GM19328 (cell line): ENCODE measurements around the gene WDR33.

Source experiments
- ATAC-seq: cut with Tn5 transposase; IDR thresholded peaks from one replicate; pipeline ENCODE4 v1.9.1; 2021; ENCODE audit warnings: mild to moderate bottlenecking, moderate library complexity; ENCODE audit not compliant: unreplicated experiment

Gene WDR33

GRCh38 chr2:127698553-127699355, 112.2 kb downstream of the WDR33 start:
- ATAC-seq, result no peak

- ATAC-seq, result no peak
These were observed 113.3 kb downstream of the WDR33 start for GRCh38 chr2:127697482-127698180.

GRCh38 chr2:127695491-127696472, 115.2 kb downstream of the WDR33 start:
- no peak for ATAC-seq

- no peak for ATAC-seq
These were observed 116.0 kb downstream of the WDR33 start for GRCh38 chr2:127694986-127695385.

- no peak for ATAC-seq
These were observed 120.3 kb downstream of the WDR33 start for GRCh38 chr2:127690696-127691095.

- ATAC-seq, result no peak
These were observed 122.6 kb downstream of the WDR33 start for GRCh38 chr2:127688405-127688804.

- no peak for ATAC-seq
These were observed 125.4 kb downstream of the WDR33 start for GRCh38 chr2:127685410-127686080.

- no peak for ATAC-seq
These were observed 127.2 kb downstream of the WDR33 start for GRCh38 chr2:127683757-127684156.

GRCh38 chr2:127683056-127683455, 127.9 kb downstream of the WDR33 start:
- ATAC-seq, result no peak

GRCh38 chr2:127681976-127682857, 128.8 kb downstream of the WDR33 start:
- ATAC-seq, result no peak

- ATAC-seq, result no peak
These were observed 129.6 kb downstream of the WDR33 start for GRCh38 chr2:127681288-127681804.

- ATAC-seq, result no peak
These were observed 130.2 kb downstream of the WDR33 start for GRCh38 chr2:127680706-127681287.

GRCh38 chr2:127679680-127680361, 131.2 kb downstream of the WDR33 start:
- no peak for ATAC-seq

- no peak for ATAC-seq
These were observed 132.0 kb downstream of the WDR33 start for GRCh38 chr2:127678991-127679390.

- no peak for ATAC-seq
These were observed 132.4 kb downstream of the WDR33 start for GRCh38 chr2:127678531-127678930.

GRCh38 chr2:127676906-127677305, 134.1 kb downstream of the WDR33 start:
- no peak for ATAC-seq

GRCh38 chr2:127675331-127676261, 135.4 kb downstream of the WDR33 start, which contains the start of gene LIMS2:
Gene LIMS2, minus strand, starts transcription at chr2:127675530. Its CDS starts 506 bp downstream, at chr2:127675024.
- no peak for ATAC-seq
